Measurements from ENCODE around the gene ARAP2.

DNA sequence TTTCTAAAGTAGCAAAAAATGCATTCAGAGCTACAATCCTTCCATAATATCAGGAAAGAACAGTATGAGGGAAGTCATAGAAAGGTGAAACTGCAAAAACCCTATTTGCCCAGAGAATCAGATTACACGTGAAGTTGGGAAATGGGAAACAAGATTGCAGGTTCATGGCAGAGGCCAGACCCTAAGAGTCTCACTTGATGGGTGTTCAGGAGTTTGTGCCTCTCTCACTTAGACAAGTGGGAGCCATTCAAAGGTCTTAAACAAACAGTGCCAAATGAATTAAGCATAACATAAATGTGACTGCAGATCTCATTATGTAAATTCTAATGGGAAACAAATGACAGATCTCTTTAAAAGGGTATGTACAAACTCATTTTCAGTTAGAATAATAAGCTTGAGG lies 91.6 kb downstream of the ARAP2 start:
- TF ChIP-seq POLR2A (IDR thresholded peaks at IDR 0.05): no peak
- TF ChIP-seq, protein P1, sequence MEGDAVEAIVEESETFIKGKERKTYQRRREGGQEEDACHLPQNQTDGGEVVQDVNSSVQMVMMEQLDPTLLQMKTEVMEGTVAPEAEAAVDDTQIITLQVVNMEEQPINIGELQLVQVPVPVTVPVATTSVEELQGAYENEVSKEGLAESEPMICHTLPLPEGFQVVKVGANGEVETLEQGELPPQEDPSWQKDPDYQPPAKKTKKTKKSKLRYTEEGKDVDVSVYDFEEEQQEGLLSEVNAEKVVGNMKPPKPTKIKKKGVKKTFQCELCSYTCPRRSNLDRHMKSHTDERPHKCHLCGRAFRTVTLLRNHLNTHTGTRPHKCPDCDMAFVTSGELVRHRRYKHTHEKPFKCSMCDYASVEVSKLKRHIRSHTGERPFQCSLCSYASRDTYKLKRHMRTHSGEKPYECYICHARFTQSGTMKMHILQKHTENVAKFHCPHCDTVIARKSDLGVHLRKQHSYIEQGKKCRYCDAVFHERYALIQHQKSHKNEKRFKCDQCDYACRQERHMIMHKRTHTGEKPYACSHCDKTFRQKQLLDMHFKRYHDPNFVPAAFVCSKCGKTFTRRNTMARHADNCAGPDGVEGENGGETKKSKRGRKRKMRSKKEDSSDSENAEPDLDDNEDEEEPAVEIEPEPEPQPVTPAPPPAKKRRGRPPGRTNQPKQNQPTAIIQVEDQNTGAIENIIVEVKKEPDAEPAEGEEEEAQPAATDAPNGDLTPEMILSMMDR (IDR thresholded peaks at IDR 0.05): no peak

All from lower leg skin (tissue), 3 donors.